GM12878 (cell line): ENCODE data around the gene KCTD14. TPM values are rescaled to one million over a fixed set of nuclear protein-coding genes. Genes with fewer than 3 reads are reported as not detected.

ENCODE experiments used
- ATAC-seq: fragments of 200-7000 bp; cut with Tn5 transposase; 3 replicates; pipeline ENCODE4 v1.9.1; 2020; ENCODE audit warnings: mild to moderate bottlenecking, moderate library complexity
- BruUV-seq: library from RNA; stranded (reverse); fragments of 400-500 nt; replicated peaks from 2 replicates; lab custom pipeline; 2021; lab: Mats Ljungman, UMichigan
- CTCF ChIA-PET: fragments of 300-600 bp; sonication (Branson Sonifier 250); formaldehyde crosslinking; extraction: SDS; loops from one replicate; lab custom pipeline; 2021; ENCODE audit warnings: inconsistent platforms; lab: Yijun Ruan, JAX
- POLR2A ChIA-PET: fragments of 350-600 bp; formaldehyde crosslinking; extraction: SDS; loops from one replicate; lab custom pipeline; 2021; ENCODE audit warnings: inconsistent platforms; lab: Charles Lee
- RAD21 ChIA-PET: fragments of 300-600 bp; sonication (Branson Sonifier 250); formaldehyde crosslinking; loops from one replicate; lab custom pipeline; 2023; ENCODE audit warnings: antibody characterized with exemption; ENCODE audit not compliant: unreplicated experiment; lab: Charles Lee
- SMC1A ChIA-PET: fragments of 300-600 bp; sonication (Branson Sonifier 250); formaldehyde crosslinking; loops from one replicate; lab custom pipeline; 2023; ENCODE audit not compliant: unreplicated experiment, uncharacterized antibody; lab: Charles Lee
- DNase-seq: peaks from one replicate; pipeline ENCODE4 v3.0.0-alpha.2; 2011; ENCODE audit warnings: low read depth, low spot score
- FAIRE-seq: peaks from 3 replicates; lab custom pipeline; 2011; peaks lifted over from hg19 to GRCh38; lab: Jason Lieb, UNC
- H2AFZ ChIP-seq: 2 replicates; pipeline ENCODE4 v1.6.0; 2011; ENCODE audit warnings: low read depth, low read length, control low read depth; ENCODE audit not compliant: control insufficient read depth
- H3K27ac ChIP-seq: 2 replicates; pipeline ENCODE4 v1.5.1; 2011; ENCODE audit warnings: control low read depth; ENCODE audit not compliant: control insufficient read depth, insufficient read depth
- H3K27me3 ChIP-seq, 2 experiments: replicated peaks in 1 of 2; 2 replicates each; pipeline versions ENCODE4 v1.6.0 to v1.6.1; 2011; ENCODE audit warnings: low read length in 1 of 2; ENCODE audit not compliant: control insufficient read depth in 2 of 2, insufficient read depth in 2 of 2
- H3K36me3 ChIP-seq, 2 experiments: 2 replicates each; pipeline ENCODE4 v1.5.1; 2011; ENCODE audit warnings: low read length in 1 of 2; ENCODE audit not compliant: control insufficient read depth in 2 of 2, insufficient read depth in 2 of 2
- H3K4me1 ChIP-seq: 2 replicates; pipeline ENCODE4 v1.6.1; 2011; ENCODE audit warnings: mild to moderate bottlenecking, low read length, moderate library complexity, mixed read lengths; ENCODE audit not compliant: control insufficient read depth, insufficient read depth
- H3K4me2 ChIP-seq: 2 replicates; pipeline ENCODE4 v1.6.0; 2011; ENCODE audit warnings: control low read depth; ENCODE audit not compliant: control insufficient read depth, insufficient read depth
- H3K4me3 ChIP-seq: fragments of 200-600 bp; sonication (generic); 2 replicates; pipeline ENCODE4 v1.5.1; 2016
- H3K79me2 ChIP-seq: 2 replicates; pipeline ENCODE4 v1.6.0; 2011; ENCODE audit warnings: low read length; ENCODE audit not compliant: control insufficient read depth, insufficient read depth
- H3K9ac ChIP-seq: 2 replicates; pipeline ENCODE4 v1.8.0; 2011; ENCODE audit warnings: low read length, control low read depth, mixed read lengths; ENCODE audit not compliant: control insufficient read depth, insufficient read depth
- H3K9me3 ChIP-seq: replicated peaks from 3 replicates; pipeline ENCODE4 v1.5.1; 2011; ENCODE audit warnings: mild to moderate bottlenecking, low read length; ENCODE audit not compliant: control insufficient read depth, insufficient read depth
- H4K20me1 ChIP-seq: 2 replicates; pipeline ENCODE4 v1.6.0; 2011; ENCODE audit not compliant: control insufficient read depth, insufficient read depth
- CBX5 ChIP-seq: sonication (generic); IDR thresholded peaks from 2 replicates; pipeline ENCODE4 v1.6.1; 2016; ENCODE audit warnings: low read depth, moderate library complexity, mild to moderate bottlenecking, inconsistent platforms
- CEBPB ChIP-seq, 2 experiments: fragments of 150-350 bp in 1 of 2; IDR thresholded peaks; 2 replicates each; pipeline ENCODE4 v1.6.1; 2012 to 2014; ENCODE audit warnings: low read depth in 2 of 2, low read length in 2 of 2, borderline replicate concordance in 1 of 2, inconsistent platforms in 1 of 2
- CHD4 ChIP-seq: fragments of 200-600 bp; sonication (generic); IDR thresholded peaks from 2 replicates; pipeline ENCODE4 v1.6.1; 2016; ENCODE audit warnings: mild to moderate bottlenecking
- IRF4 ChIP-seq: IDR thresholded peaks from 2 replicates; pipeline ENCODE4 v1.6.1; 2011; ENCODE audit warnings: low read depth, low read length
- MEF2B ChIP-seq: fragments of 450-650 bp; IDR thresholded peaks from 2 replicates; pipeline ENCODE4 v1.6.1; 2018; ENCODE audit warnings: mild to moderate bottlenecking, moderate library complexity; ENCODE audit not compliant: partially characterized antibody, poor library complexity, severe bottlenecking
- NR2F1 ChIP-seq: fragments of 450-650 bp; conservative IDR thresholded peaks from 2 replicates; pipeline ENCODE4 v1.6.1; 2017; ENCODE audit warnings: mild to moderate bottlenecking
- POLR2AphosphoS2 ChIP-seq: IDR thresholded peaks from 2 replicates; pipeline ENCODE4 v1.6.1; 2011; ENCODE audit warnings: low read depth, mild to moderate bottlenecking, low read length, improper control_type of control experiment, moderate library complexity
- POLR2AphosphoS5 ChIP-seq: IDR thresholded peaks from 2 replicates; pipeline ENCODE4 v1.6.1; 2011; ENCODE audit warnings: mild to moderate bottlenecking, low read length, inconsistent platforms
- RAD51 ChIP-seq: fragments of 450-650 bp; IDR thresholded peaks from 2 replicates; pipeline ENCODE4 v1.6.1; 2016; ENCODE audit warnings: moderate library complexity, mild to moderate bottlenecking, inconsistent platforms
- SMC3 ChIP-seq: IDR thresholded peaks from 2 replicates; pipeline ENCODE4 v1.6.1; 2011; ENCODE audit warnings: low read length, improper control_type of control experiment, borderline replicate concordance
- STAT1 ChIP-seq: fragments of 450-650 bp; conservative IDR thresholded peaks from 2 replicates; pipeline ENCODE4 v1.6.1; 2014; ENCODE audit warnings: antibody characterized with exemption, mild to moderate bottlenecking
- TBL1XR1 ChIP-seq: IDR thresholded peaks from 2 replicates; pipeline ENCODE4 v1.6.1; 2012; ENCODE audit warnings: low read depth, low read length, improper control_type of control experiment
- WGBS: methylation state at CpG from one replicate; pipeline ENCODE4 v1.1.6; 2016; ENCODE audit warnings: low lambda C conversion rate; ENCODE audit not compliant: insufficient replicate concordance, insufficient coverage; ENCODE audit errors: missing lambda C conversion rate; 5-methylcytosine and 5-hydroxymethylcytosine counted together
- in situ Hi-C: fragments of 300-500 bp; cut with MboI; formaldehyde crosslinking; loops from 9 replicates; pipeline ENCODE4 v1.14.3; 2018; ENCODE audit warnings: mixed read lengths
- intact Hi-C: fragments of 100-400 bp; cut with micrococcal nuclease; formaldehyde crosslinking; loops from one replicate; pipeline ENCODE4 v1.14.2; 2022; ENCODE audit not compliant: unreplicated experiment
- polyA plus RNA-seq, 11 experiments: library from polyadenylated mRNA; depleted of rRNA in 4 of 11; unstranded in 6 of 11; stranded (reverse) in 5 of 11; fragments of >200 nt; fragmentation: Nextera tagmentation in 4 of 11; fragmentation: Illumina TruSeq in 1 of 11; extraction: Ambion mirVana in 4 of 11; extraction: Trizol in 1 of 11; gene quantifications; 1 replicate in 1 of 11; 2 replicates in 10 of 11; pipeline versions ENCODE4 v1.2.1 to v1.2.3, GENCODE V29; 2011 to 2016; ENCODE audit warnings: inconsistent platforms in 2 of 11, missing spikeins in 2 of 11, low read depth in 1 of 11
- total RNA-seq, 4 experiments: library from RNA; depleted of rRNA in 3 of 4; stranded (reverse); fragments of >200 nt in 3 of 4; fragmentation: Illumina TruSeq in 1 of 4; extraction: Trizol in 1 of 4; gene quantifications; 2 replicates each; pipeline versions ENCODE4 v1.2.1 to v1.2.3, GENCODE V29; 2013 to 2021
- TF ChIP-seq, protein P1 (sequence below): IDR thresholded peaks from 2 replicates; pipeline ENCODE4 v1.6.1; 2012; ENCODE audit warnings: improper control_type of control experiment, low read depth, low read length; ENCODE audit not compliant: insufficient replicate concordance
- TF ChIP-seq, protein P2 (sequence below): IDR thresholded peaks from 2 replicates; pipeline ENCODE4 v1.6.1; 2012; ENCODE audit warnings: low read depth, low read length, improper control_type of control experiment
- TF ChIP-seq, protein P3 (sequence below): fragments of 150-350 bp; IDR thresholded peaks from 2 replicates; pipeline ENCODE4 v1.6.1; 2014; ENCODE audit warnings: mild to moderate bottlenecking, low read depth, low read length

The KCTD14 gene
- total and polyA plus RNA-seq, 10 of the 15 experiments (the other 5 are each of a cell fraction or from before 2014, with no cell fraction given) = 0.11 to 0.63 (median 0.48) TPM

DNA sequence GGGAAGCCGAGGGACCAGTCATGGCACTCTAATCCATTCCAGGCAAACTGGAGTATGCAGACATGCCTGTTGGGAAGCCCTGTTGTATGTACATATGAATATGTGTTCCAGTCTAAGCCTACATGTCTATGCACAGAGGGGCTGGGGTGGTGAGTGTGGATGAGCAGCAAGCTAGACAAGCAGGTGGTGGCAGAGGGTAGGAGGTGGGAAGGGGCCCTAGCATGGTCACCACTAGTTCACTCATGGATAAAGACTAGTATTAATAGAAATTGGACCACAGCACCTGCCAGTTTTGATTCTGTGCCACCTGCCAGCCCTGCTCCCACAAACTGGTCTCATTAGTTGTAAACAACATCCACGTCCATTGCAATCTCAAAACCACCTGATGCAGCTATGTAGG, 42.1 kb upstream of the KCTD14 start (continued):
- TF ChIP-seq, protein P1, sequence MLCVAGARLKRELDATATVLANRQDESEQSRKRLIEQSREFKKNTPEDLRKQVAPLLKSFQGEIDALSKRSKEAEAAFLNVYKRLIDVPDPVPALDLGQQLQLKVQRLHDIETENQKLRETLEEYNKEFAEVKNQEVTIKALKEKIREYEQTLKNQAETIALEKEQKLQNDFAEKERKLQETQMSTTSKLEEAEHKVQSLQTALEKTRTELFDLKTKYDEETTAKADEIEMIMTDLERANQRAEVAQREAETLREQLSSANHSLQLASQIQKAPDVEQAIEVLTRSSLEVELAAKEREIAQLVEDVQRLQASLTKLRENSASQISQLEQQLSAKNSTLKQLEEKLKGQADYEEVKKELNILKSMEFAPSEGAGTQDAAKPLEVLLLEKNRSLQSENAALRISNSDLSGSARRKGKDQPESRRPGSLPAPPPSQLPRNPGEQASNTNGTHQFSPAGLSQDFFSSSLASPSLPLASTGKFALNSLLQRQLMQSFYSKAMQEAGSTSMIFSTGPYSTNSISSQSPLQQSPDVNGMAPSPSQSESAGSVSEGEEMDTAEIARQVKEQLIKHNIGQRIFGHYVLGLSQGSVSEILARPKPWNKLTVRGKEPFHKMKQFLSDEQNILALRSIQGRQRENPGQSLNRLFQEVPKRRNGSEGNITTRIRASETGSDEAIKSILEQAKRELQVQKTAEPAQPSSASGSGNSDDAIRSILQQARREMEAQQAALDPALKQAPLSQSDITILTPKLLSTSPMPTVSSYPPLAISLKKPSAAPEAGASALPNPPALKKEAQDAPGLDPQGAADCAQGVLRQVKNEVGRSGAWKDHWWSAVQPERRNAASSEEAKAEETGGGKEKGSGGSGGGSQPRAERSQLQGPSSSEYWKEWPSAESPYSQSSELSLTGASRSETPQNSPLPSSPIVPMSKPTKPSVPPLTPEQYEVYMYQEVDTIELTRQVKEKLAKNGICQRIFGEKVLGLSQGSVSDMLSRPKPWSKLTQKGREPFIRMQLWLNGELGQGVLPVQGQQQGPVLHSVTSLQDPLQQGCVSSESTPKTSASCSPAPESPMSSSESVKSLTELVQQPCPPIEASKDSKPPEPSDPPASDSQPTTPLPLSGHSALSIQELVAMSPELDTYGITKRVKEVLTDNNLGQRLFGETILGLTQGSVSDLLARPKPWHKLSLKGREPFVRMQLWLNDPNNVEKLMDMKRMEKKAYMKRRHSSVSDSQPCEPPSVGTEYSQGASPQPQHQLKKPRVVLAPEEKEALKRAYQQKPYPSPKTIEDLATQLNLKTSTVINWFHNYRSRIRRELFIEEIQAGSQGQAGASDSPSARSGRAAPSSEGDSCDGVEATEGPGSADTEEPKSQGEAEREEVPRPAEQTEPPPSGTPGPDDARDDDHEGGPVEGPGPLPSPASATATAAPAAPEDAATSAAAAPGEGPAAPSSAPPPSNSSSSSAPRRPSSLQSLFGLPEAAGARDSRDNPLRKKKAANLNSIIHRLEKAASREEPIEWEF = no peak
- TF ChIP-seq CHD4 = no peak
- no peak for TF ChIP-seq TBL1XR1
- no peak for TF ChIP-seq POLR2AphosphoS5
- TF ChIP-seq, all 136 proteins: peak for 0

DNA sequence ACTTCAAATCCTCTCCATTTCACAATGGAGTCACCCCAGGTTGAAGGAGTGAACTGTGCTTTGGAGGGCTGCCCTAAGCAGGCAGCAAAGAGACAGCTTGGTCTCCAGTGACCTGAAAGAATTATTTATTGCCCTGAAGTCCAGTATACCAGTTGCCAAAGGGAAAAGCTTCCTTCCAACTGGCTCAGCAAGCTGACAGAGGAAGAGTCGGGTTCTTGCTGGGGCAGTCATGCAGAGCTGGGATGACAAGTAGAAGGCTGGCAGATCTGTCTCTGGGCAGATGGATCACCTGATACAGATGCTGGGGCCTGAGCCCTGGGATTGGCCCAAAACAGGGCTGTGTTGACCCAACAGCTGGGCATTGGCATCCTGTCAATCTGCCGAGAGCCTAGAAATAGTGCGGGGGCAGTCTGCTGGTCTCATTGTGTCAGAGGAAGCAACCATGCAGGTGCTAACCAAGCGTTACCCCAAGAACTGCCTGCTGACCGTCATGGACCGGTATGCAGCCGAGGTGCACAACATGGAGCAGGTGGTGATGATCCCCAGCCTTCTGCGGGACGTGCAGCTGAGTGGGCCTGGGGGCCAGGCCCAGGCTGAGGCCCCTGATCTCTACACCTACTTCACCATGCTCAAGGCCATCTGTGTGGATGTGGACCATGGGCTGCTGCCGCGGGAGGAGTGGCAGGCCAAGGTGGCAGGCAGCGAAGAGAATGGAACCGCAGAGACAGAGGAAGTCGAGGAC, 40.5 kb upstream of the KCTD14 start, which contains the start of gene THRSP:
THRSP (plus strand) TSS at position 422 of the 742 bp plus-strand sequence; CDS start at position 443, 21 bp downstream.
- no TSS peak for BruUV-seq
- FAIRE-seq (no peak), DNase-seq (no peak), ATAC-seq (no peak)
- no peaks in the 10 kb centered on the region for H3K79me2 ChIP-seq
- no peak within 1 kb of the TSS for H3K4me2 ChIP-seq
- no peaks in the 10 kb centered on the region for H3K4me1 ChIP-seq
- no peak within 1 kb of the TSS for H3K9ac ChIP-seq
- ChIA-PET POLR2A (no interaction called here), RAD21 (interaction anchor here (0.5 kb wide), 1 partner anchor 181 kb away, joined by 4 read pairs; no protein-coding TSS in a partner anchor), SMC1A (no interaction called here), CTCF (no interaction called here)
- in situ Hi-C loops = no loop called here
- no peaks in the 10 kb centered on the region for H3K9me3 ChIP-seq
- intact Hi-C loops = no loop called here
- WGBS = 95% methylated on average over 14 of the region's 14 CpGs
- no peak within 1 kb of the TSS for H2AFZ ChIP-seq
- H4K20me1 ChIP-seq = no peaks in the 10 kb centered on the region
- H3K36me3 ChIP-seq = no peaks in the 10 kb centered on the region; a peak in 1 of 4 replicates
- H3K27ac ChIP-seq = no peak within 1 kb of the TSS
- H3K4me3 ChIP-seq = no peak within 1 kb of the TSS
- no peaks in the 10 kb centered on the region for H3K27me3 ChIP-seq
- no peak for TF ChIP-seq NR2F1
- no peak for TF ChIP-seq CEBPB (IDR thresholded peaks at IDR 0.05; ENCODE audit: borderline replicate concordance in 1 of 2, low read depth in 2 of 2, low read length in 2 of 2)
- TF ChIP-seq STAT1 = no peak
- TF ChIP-seq, protein P2, sequence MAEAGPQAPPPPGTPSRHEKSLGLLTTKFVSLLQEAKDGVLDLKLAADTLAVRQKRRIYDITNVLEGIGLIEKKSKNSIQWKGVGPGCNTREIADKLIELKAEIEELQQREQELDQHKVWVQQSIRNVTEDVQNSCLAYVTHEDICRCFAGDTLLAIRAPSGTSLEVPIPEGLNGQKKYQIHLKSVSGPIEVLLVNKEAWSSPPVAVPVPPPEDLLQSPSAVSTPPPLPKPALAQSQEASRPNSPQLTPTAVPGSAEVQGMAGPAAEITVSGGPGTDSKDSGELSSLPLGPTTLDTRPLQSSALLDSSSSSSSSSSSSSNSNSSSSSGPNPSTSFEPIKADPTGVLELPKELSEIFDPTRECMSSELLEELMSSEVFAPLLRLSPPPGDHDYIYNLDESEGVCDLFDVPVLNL = no peak
- TF ChIP-seq, protein P3, sequence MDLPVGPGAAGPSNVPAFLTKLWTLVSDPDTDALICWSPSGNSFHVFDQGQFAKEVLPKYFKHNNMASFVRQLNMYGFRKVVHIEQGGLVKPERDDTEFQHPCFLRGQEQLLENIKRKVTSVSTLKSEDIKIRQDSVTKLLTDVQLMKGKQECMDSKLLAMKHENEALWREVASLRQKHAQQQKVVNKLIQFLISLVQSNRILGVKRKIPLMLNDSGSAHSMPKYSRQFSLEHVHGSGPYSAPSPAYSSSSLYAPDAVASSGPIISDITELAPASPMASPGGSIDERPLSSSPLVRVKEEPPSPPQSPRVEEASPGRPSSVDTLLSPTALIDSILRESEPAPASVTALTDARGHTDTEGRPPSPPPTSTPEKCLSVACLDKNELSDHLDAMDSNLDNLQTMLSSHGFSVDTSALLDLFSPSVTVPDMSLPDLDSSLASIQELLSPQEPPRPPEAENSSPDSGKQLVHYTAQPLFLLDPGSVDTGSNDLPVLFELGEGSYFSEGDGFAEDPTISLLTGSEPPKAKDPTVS = no peak
- no peak for TF ChIP-seq RAD51
- TF ChIP-seq IRF4 = no peak
- no peak for TF ChIP-seq POLR2AphosphoS2
- no peak for TF ChIP-seq MEF2B
- no peak for TF ChIP-seq SMC3
- no peak for TF ChIP-seq CBX5
